NCI-H187 treated with DMSO at 0.1 percent for 48 hours (cell line): ENCODE data around the gene TMEM94.
"Not testable (repeated sequence)": the region's sequence is repeated elsewhere in the genome, so short reads cannot be mapped to it uniquely, and the experiment has no call there.

Experiments
- DNase-seq: peaks from one replicate; lab custom pipeline; 2025; lab: John Stamatoyannopoulos, UW

Gene TMEM94

GRCh38 chr17:75511610-75512575, 55.5 kb downstream of the TMEM94 start:
- no peak for DNase-seq

GRCh38 chr17:75512926-75513640, 56.6 kb downstream of the TMEM94 start:
- no peak for DNase-seq

- DNase-seq, result no peak
Observed at GRCh38 chr17:75513641-75514000, 57.2 kb downstream of the TMEM94 start.

GRCh38 chr17:75514299-75514918, 58.0 kb downstream of the TMEM94 start:
- no peak for DNase-seq

GRCh38 chr17:75514919-75515495, 58.6 kb downstream of the TMEM94 start:
- no peak for DNase-seq

GRCh38 chr17:75515496-75516254, 59.2 kb downstream of the TMEM94 start, which contains the start of gene CASKIN2:
TSS of gene CASKIN2 (minus strand) at chr17:75515537. CDS start at chr17:75513804, 1,733 bp downstream.
- peak; percentile 62 for DNase-seq

GRCh38 chr17:75516255-75516618, 59.8 kb downstream of the TMEM94 start, which contains the start of gene TSEN54:
TSS of gene TSEN54 (plus strand) at chr17:75516528. CDS start at chr17:75516561, 33 bp downstream.
- DNase-seq, result peak; percentile 28

- DNase-seq, result no peak
Observed at GRCh38 chr17:75516619-75517296, 60.3 kb downstream of the TMEM94 start.

- no peak for DNase-seq
Observed at GRCh38 chr17:75517297-75517865, 60.9 kb downstream of the TMEM94 start.

GRCh38 chr17:75518201-75518600, 61.8 kb downstream of the TMEM94 start:
- DNase-seq, result no peak

- DNase-seq, result no peak
Observed at GRCh38 chr17:75518983-75519537, 62.6 kb downstream of the TMEM94 start.

GRCh38 chr17:75520413-75520812, 64.0 kb downstream of the TMEM94 start:
- not testable (repeated sequence) for DNase-seq

- no peak for DNase-seq
Observed at GRCh38 chr17:75521290-75521689, 64.9 kb downstream of the TMEM94 start.

GRCh38 chr17:75521951-75522727, 65.7 kb downstream of the TMEM94 start:
- DNase-seq, result no peak

GRCh38 chr17:75523647-75524046, 67.2 kb downstream of the TMEM94 start:
- no peak for DNase-seq

GRCh38 chr17:75524269-75524969, 68.0 kb downstream of the TMEM94 start:
- no peak for DNase-seq

GRCh38 chr17:75524970-75525805, 68.8 kb downstream of the TMEM94 start, which contains the start of gene LLGL2:
TSS of gene LLGL2 (plus strand) at chr17:75525697. CDS start at chr17:75543427, 17,730 bp downstream.
- DNase-seq, result peak; percentile 27
